Endothelial cell of umbilical vein (primary cell): ENCODE results near the gene ZC3H7A. TPM values are rescaled to one million over a fixed set of nuclear protein-coding genes. Genes with fewer than 3 reads are reported as not detected.
A peak's percentile ranks its signal among the peaks of the same experiment; 100 is the strongest.

Experiments
- BruUV-seq: library from RNA; stranded (reverse); fragments of 400-500 nt; replicated peaks from 2 replicates; lab custom pipeline; 2021; lab: Mats Ljungman, UMichigan
- CTCF ChIA-PET: fragments of 300-600, 350-600 bp; sonication (Branson Sonifier 250); formaldehyde crosslinking; loops from one replicate; lab custom pipeline; 2021; ENCODE audit warnings: antibody characterized with exemption, inconsistent platforms; lab: Charles Lee
- POLR2A ChIA-PET: fragments of 300-600, 350-600 bp; sonication (Branson Sonifier 250); formaldehyde crosslinking; loops from one replicate; lab custom pipeline; 2021; ENCODE audit warnings: antibody characterized with exemption, inconsistent platforms; lab: Charles Lee
- DNase-seq: peaks from one replicate; pipeline ENCODE4 v3.0.0-alpha.2; 2011; ENCODE audit warnings: low read depth, low spot score
- FAIRE-seq: peaks from 2 replicates; lab custom pipeline; 2011; peaks lifted over from hg19 to GRCh38; lab: Jason Lieb, UNC
- H2AFZ ChIP-seq: 2 replicates; pipeline ENCODE4 v1.6.0; 2012; ENCODE audit warnings: low read depth, low read length, control low read depth, inconsistent platforms
- H3K27ac ChIP-seq: 2 replicates; pipeline ENCODE4 v1.5.1; 2011; ENCODE audit warnings: low read depth, mild to moderate bottlenecking, control low read depth, low read length, moderate library complexity; ENCODE audit not compliant: insufficient read depth
- H3K27me3 ChIP-seq, 2 experiments: 2 replicates each; pipeline versions ENCODE4 v1.6.0 to v1.6.1; 2011; ENCODE audit warnings: low read length in 2 of 2, mixed read lengths in 1 of 2; ENCODE audit not compliant: control insufficient read depth in 2 of 2, insufficient read depth in 2 of 2
- H3K36me3 ChIP-seq, 2 experiments: 2 replicates in 1 of 2; 3 replicates in 1 of 2; pipeline ENCODE4 v1.5.1; 2011; ENCODE audit warnings: low read length in 2 of 2, mild to moderate bottlenecking in 1 of 2, moderate library complexity in 1 of 2; ENCODE audit not compliant: control insufficient read depth in 2 of 2, insufficient read depth in 2 of 2; ENCODE audit errors: extremely low read depth in 1 of 2
- H3K4me1 ChIP-seq: 3 replicates; pipeline ENCODE4 v1.5.1; 2011; ENCODE audit warnings: mild to moderate bottlenecking, low read length; ENCODE audit not compliant: control insufficient read depth, insufficient read depth; ENCODE audit errors: extremely low read depth
- H3K4me2 ChIP-seq: 2 replicates; pipeline ENCODE4 v1.6.1; 2011; ENCODE audit warnings: low read length, control low read depth, mixed read lengths; ENCODE audit not compliant: insufficient read depth
- H3K4me3 ChIP-seq, 3 experiments: fragments of 200-600 bp in 1 of 3; sonication (generic), shearing (Covaris generic) in 1 of 3; replicated peaks in 1 of 3; 2 replicates each; pipeline ENCODE4 v1.5.1; 2011 to 2016; ENCODE audit warnings: control low read depth in 3 of 3, low read length in 3 of 3, mild to moderate bottlenecking in 2 of 3, inconsistent platforms in 1 of 3, low read depth in 1 of 3, moderate library complexity in 1 of 3; ENCODE audit not compliant: insufficient read depth in 1 of 3
- H3K79me2 ChIP-seq: 2 replicates; pipeline ENCODE4 v1.6.0; 2012; ENCODE audit warnings: low read length, inconsistent platforms; ENCODE audit not compliant: control insufficient read depth, insufficient read depth
- H3K9ac ChIP-seq: replicated peaks from 2 replicates; pipeline ENCODE3; 2011; ENCODE audit warnings: low read length, control low read depth; ENCODE audit not compliant: insufficient read depth; ENCODE audit errors: extremely low read depth
- H3K9me1 ChIP-seq: replicated peaks from 3 replicates; pipeline ENCODE4 v1.6.0; 2011; ENCODE audit warnings: mild to moderate bottlenecking, low read length; ENCODE audit not compliant: control insufficient read depth, insufficient read depth; ENCODE audit errors: extremely low read depth
- H3K9me3 ChIP-seq: replicated peaks from 2 replicates; pipeline ENCODE4 v1.5.1; 2012; ENCODE audit warnings: low read length, inconsistent platforms; ENCODE audit not compliant: control insufficient read depth, insufficient read depth
- H4K20me1 ChIP-seq: replicated peaks from 2 replicates; pipeline ENCODE3; 2011; ENCODE audit warnings: mild to moderate bottlenecking, low read length; ENCODE audit not compliant: control insufficient read depth, insufficient read depth; ENCODE audit errors: extremely low read depth
- CTCF ChIP-seq, 2 donors: IDR thresholded peaks; 1 replicate in 1 of 2; 2 replicates in 1 of 2; pipeline ENCODE4 v1.5.1; 2011; ENCODE audit warnings: low read length in 2 of 2, mild to moderate bottlenecking in 2 of 2, moderate library complexity in 2 of 2, control low read depth in 1 of 2, inconsistent platforms in 1 of 2, low read depth in 1 of 2; ENCODE audit not compliant: insufficient read depth in 1 of 2; ENCODE audit errors: extremely low read depth in 1 of 2
- EZH2 ChIP-seq: IDR thresholded peaks from 2 replicates; pipeline ENCODE4 v1.6.1; 2012; ENCODE audit warnings: borderline replicate concordance, low read depth, mild to moderate bottlenecking, moderate library complexity, low read length, inconsistent platforms; ENCODE audit not compliant: severe bottlenecking
- FOS ChIP-seq: IDR thresholded peaks from 2 replicates; pipeline ENCODE4 v1.6.1; 2011; ENCODE audit warnings: mild to moderate bottlenecking, low read length, moderate library complexity, borderline replicate concordance; ENCODE audit not compliant: insufficient read depth
- GATA2 ChIP-seq: IDR thresholded peaks from 2 replicates; pipeline ENCODE4 v1.7.0; 2011; ENCODE audit warnings: low read depth, mild to moderate bottlenecking, moderate library complexity, mixed read lengths, low read length; ENCODE audit not compliant: insufficient read length, insufficient read depth
- JUN ChIP-seq: IDR thresholded peaks from 2 replicates; pipeline ENCODE4 v1.6.1; 2011; ENCODE audit warnings: borderline replicate concordance, low read depth; ENCODE audit not compliant: insufficient read length, insufficient read depth
- MAX ChIP-seq: IDR thresholded peaks from 2 replicates; pipeline ENCODE4 v1.6.1; 2011; ENCODE audit not compliant: insufficient read depth, insufficient read length
- MYC ChIP-seq: IDR thresholded peaks from one replicate; pipeline ENCODE4 v1.6.1; 2011; ENCODE audit warnings: mild to moderate bottlenecking, low read depth, low read length
- POLR2A ChIP-seq: IDR thresholded peaks from 2 replicates; pipeline ENCODE4 v1.6.1; 2012; ENCODE audit warnings: low read depth, mild to moderate bottlenecking, control low read depth, low read length
- POLR2AphosphoS5 ChIP-seq: IDR thresholded peaks from 2 replicates; pipeline ENCODE4 v1.6.1; 2012; ENCODE audit warnings: low read depth, mild to moderate bottlenecking, control low read depth, low read length, moderate library complexity; ENCODE audit not compliant: insufficient read depth
- dilution Hi-C: fragments of 300-500 bp; cut with MboI; formaldehyde crosslinking; loops from one replicate; pipeline ENCODE4 v1.15.0; 2019; ENCODE audit warnings: low sequenced_read_pairs; ENCODE audit not compliant: extremely low pct_ligation_motif_present
- intact Hi-C: fragments of 100-400 bp; cut with micrococcal nuclease; formaldehyde crosslinking; loops from one replicate; pipeline ENCODE4 v1.10.0; 2022
- polyA plus RNA-seq, 4 experiments: library from polyadenylated mRNA; depleted of rRNA in 3 of 4; stranded (reverse) in 3 of 4; unstranded in 1 of 4; fragments of >200 nt; gene quantifications; 2 replicates each; pipeline versions ENCODE4 v1.2.1 to v1.2.3, GENCODE V29; 2011 to 2012; ENCODE audit warnings: missing spikeins in 1 of 4
- total RNA-seq: library from RNA; stranded (reverse); gene quantifications from 2 replicates; pipeline ENCODE4 v1.2.3, GENCODE V29; 2021

The ZC3H7A gene
- total and polyA plus RNA-seq, 2 donors (not counting 3 experiments of a cell fraction or from before 2014, with no cell fraction given): 44.1 to 78.0 TPM

GRCh38 chr16:11795887-11796226, 1.2 kb downstream of the ZC3H7A start:
- DNase-seq (no peak), FAIRE-seq (peak; percentile 35)
- dilution Hi-C loops (no loop called here), intact Hi-C loops (no loop called here)
- H4K20me1 ChIP-seq: peaks cover 3% of the 10 kb centered on the region
- H3K4me3 ChIP-seq: peak overlapping the region in 2 of 3 experiments; percentile 82 to 93
- H3K9ac ChIP-seq: peak overlapping the region; percentile 97
- no TSS peak for BruUV-seq
- H3K36me3 ChIP-seq: peaks cover 0 to 4% of the 10 kb centered on the region in 2 experiments
- no peak for TF ChIP-seq GATA2
- H3K9me1 ChIP-seq: no peaks in the 10 kb centered on the region
- ChIA-PET POLR2A (no interaction called here), CTCF (interaction anchor here (2.2 to 3.3 kb wide), 3 partner anchors 11 to 54 kb away, joined by 11 to 29 read pairs (median 20); partner anchors contain the start of gene TXNDC11)
- peak overlapping the region; percentile 61 for H3K4me2 ChIP-seq
- peak overlapping the region; percentile 87 for H3K27ac ChIP-seq
- H3K4me1 ChIP-seq: peaks cover 32% of the 10 kb centered on the region
- peaks cover 75% of the 10 kb centered on the region for H3K79me2 ChIP-seq
- no peaks in the 10 kb centered on the region for H3K27me3 ChIP-seq
- no peaks in the 10 kb centered on the region for H3K9me3 ChIP-seq
- H2AFZ ChIP-seq: no peak overlapping the region

- no peak for DNase-seq
- POLR2A ChIA-PET: no interaction called here
Measured at GRCh38 chr16:11794996-11795886, 1.8 kb downstream of the ZC3H7A start.

More at GRCh38 chr16:11794996-11795886, 1.8 kb downstream of the ZC3H7A start:
- H3K27me3 ChIP-seq: no peaks in the 10 kb centered on the region
- H3K36me3 ChIP-seq: peaks cover 0 to 4% of the 10 kb centered on the region in 2 experiments
- H3K27ac ChIP-seq: no peak overlapping the region
- dilution Hi-C loops (no loop called here), intact Hi-C loops (no loop called here)
- no peak overlapping the region for H2AFZ ChIP-seq
- no peaks in the 10 kb centered on the region for H3K9me3 ChIP-seq
- no TSS peak for BruUV-seq
- peaks cover 81% of the 10 kb centered on the region for H3K79me2 ChIP-seq
- H4K20me1 ChIP-seq: peaks cover 3% of the 10 kb centered on the region
- H3K4me2 ChIP-seq: peak overlapping the region; percentile 61
- H3K4me1 ChIP-seq: peaks cover 32% of the 10 kb centered on the region
- CTCF ChIA-PET: interaction anchor here (1.1 to 3.3 kb wide), 3 partner anchors 11 to 14 kb away, joined by 3 to 29 read pairs (median 20); no protein-coding TSS in a partner anchor
- no peaks in the 10 kb centered on the region for H3K9me1 ChIP-seq
- TF ChIP-seq CTCF (IDR thresholded peaks at IDR 0.05; ENCODE audit: extremely low read depth in 1 of 2, insufficient read depth in 1 of 2, low read depth in 1 of 2, low read length in 2 of 2) (no peak), MAX (no peak), GATA2 (no peak), JUN (no peak), FOS (no peak), EZH2 (no peak), MYC (no peak), POLR2A (no peak), POLR2AphosphoS5 (no peak)
- peak; percentile 33 for FAIRE-seq
- H3K9ac ChIP-seq: peak overlapping the region; percentile 18
- peak overlapping the region in 2 of 3 experiments; percentile 82 to 93 for H3K4me3 ChIP-seq
